Pons (tissue), 1 donor: Measurements from ENCODE around the gene SUZ12.
"Not testable (repeated sequence)": the region's sequence is repeated elsewhere in the genome, so short reads cannot be mapped to it uniquely, and the experiment has no call there.

Source experiments
- DNase-seq: peaks from one replicate; pipeline ENCODE4 v3.0.0-alpha.2; 2016; ENCODE audit warnings: low spot score

Gene SUZ12

GRCh38 chr17:31936615-31937609, at the start of gene SUZ12:
SUZ12 (plus strand) TSS chr17:31937007; CDS start chr17:31937247, 240 bp downstream.
- peak; percentile 79 for DNase-seq

- peak; percentile 72 for DNase-seq
Observed at GRCh38 chr17:31888124-31888523, 48.7 kb upstream of the SUZ12 start.

- DNase-seq: no peak
Observed at GRCh38 chr17:31900877-31901276, 35.9 kb upstream of the SUZ12 start.

- no peak for DNase-seq
Observed at GRCh38 chr17:31902693-31903092, 34.1 kb upstream of the SUZ12 start.

- DNase-seq: no peak
Observed at GRCh38 chr17:31903401-31903800, 33.4 kb upstream of the SUZ12 start.

GRCh38 chr17:31907342-31907962, 29.4 kb upstream of the SUZ12 start:
- no peak for DNase-seq

- no peak for DNase-seq
Observed at GRCh38 chr17:31908386-31908785, 28.4 kb upstream of the SUZ12 start.

GRCh38 chr17:31912705-31913104, 24.1 kb upstream of the SUZ12 start:
- DNase-seq: not testable (repeated sequence)

GRCh38 chr17:31915456-31916100, 21.2 kb upstream of the SUZ12 start:
- DNase-seq: no peak

- no peak for DNase-seq
Observed at GRCh38 chr17:31916491-31917064, 20.2 kb upstream of the SUZ12 start.

- DNase-seq: no peak
Observed at GRCh38 chr17:31917065-31917529, 19.7 kb upstream of the SUZ12 start.

- not testable (repeated sequence) for DNase-seq
Observed at GRCh38 chr17:31917721-31918120, 19.1 kb upstream of the SUZ12 start.

- no peak for DNase-seq
Observed at GRCh38 chr17:31918701-31919128, 18.1 kb upstream of the SUZ12 start.

GRCh38 chr17:31919802-31920525, 16.8 kb upstream of the SUZ12 start:
- DNase-seq: no peak

- DNase-seq: no peak
Observed at GRCh38 chr17:31926100-31926729, 10.6 kb upstream of the SUZ12 start.

- no peak for DNase-seq
Observed at GRCh38 chr17:31931756-31932155, 5.1 kb upstream of the SUZ12 start.

GRCh38 chr17:31935512-31935911, 1.3 kb upstream of the SUZ12 start:
- no peak for DNase-seq

GRCh38 chr17:31937926-31938641, 1.3 kb downstream of the SUZ12 start:
- DNase-seq: not testable (repeated sequence)

GRCh38 chr17:31941916-31942315, 5.1 kb downstream of the SUZ12 start:
- DNase-seq: not testable (repeated sequence)

GRCh38 chr17:31942396-31942795, 5.6 kb downstream of the SUZ12 start:
- DNase-seq: not testable (repeated sequence)
